ENCODE measurements around the gene PAX8. TPM values are rescaled to one million over a fixed set of nuclear protein-coding genes. Genes with fewer than 3 reads are reported as not detected.
"Not testable (repeated sequence)": the region's sequence is repeated elsewhere in the genome, so short reads cannot be mapped to it uniquely, and the experiment has no call there.

PAX8 gene
- total RNA-seq, result 1 to 10 TPM; 1.0 to 1.8 (median 1.3) TPM
- total RNA-seq (2013), result 0.53 TPM
- total RNA-seq, result 0.06 to 2.1 (median 1.0) reads per million in 29 experiments

- Histone ChIP-seq H3K4me1 (ENCODE audit: control insufficient read depth in 1 of 2, extremely low read depth in 1 of 2, insufficient read depth in 2 of 2, low read length in 2 of 2) (peaks cover 5 to 28% of the 10 kb centered on the region in 2 experiments), H3K27me3 (replicated peaks in 1 of 2; ENCODE audit: control insufficient read depth in 2 of 2, extremely low read depth in 1 of 2, insufficient read depth in 2 of 2, low read length in 1 of 2) (peaks cover 15 to 51% of the 10 kb centered on the region in 2 experiments), H3K36me3 (ENCODE audit: control insufficient read depth in 2 of 2, extremely low read depth in 1 of 2, insufficient read depth in 1 of 2, low read length in 1 of 2) (no peaks in the 10 kb centered on the region), H3K9me3 (no peaks in the 10 kb centered on the region), H3K27ac (ENCODE audit: low read length) (no peak within 1 kb of the TSS), H3K4me3 (ENCODE audit: control insufficient read depth in 1 of 2, extremely low read depth in 1 of 2, low read length in 1 of 2) (peak within 1 kb of the TSS in 1 of 2 donors; percentile 33)
- ATAC-seq (replicated peaks in 1 of 4) (no peak), DNase-seq (no peak)
- Mint-ChIP-seq H3K9me3 (no peaks in the 10 kb centered on the region), H3K27ac (no peak within 1 kb of the TSS), H3K4me3 (peak within 1 kb of the TSS in 1 of 3 donors; percentile 70), H3K27me3 (peaks cover 31 to 54% of the 10 kb centered on the region in 2 donors), H3K4me1 (peaks cover 20 to 34% (median 23%) of the 10 kb centered on the region in 3 donors), H3K36me3 (no peaks in the 10 kb centered on the region)
- 85% methylated on average over 18 of the region's 18 CpGs for WGBS (ENCODE audit: insufficient coverage)
- ChIA-PET CTCF (no interaction called here), POLR2A (no interaction called here)
These were observed at the start of gene PAX8 for GRCh38 chr2:113278742-113279139. Gene PAX8, minus strand, starts transcription at chr2:113278921. Its CDS starts 527 bp downstream, at chr2:113278394.

DNA sequence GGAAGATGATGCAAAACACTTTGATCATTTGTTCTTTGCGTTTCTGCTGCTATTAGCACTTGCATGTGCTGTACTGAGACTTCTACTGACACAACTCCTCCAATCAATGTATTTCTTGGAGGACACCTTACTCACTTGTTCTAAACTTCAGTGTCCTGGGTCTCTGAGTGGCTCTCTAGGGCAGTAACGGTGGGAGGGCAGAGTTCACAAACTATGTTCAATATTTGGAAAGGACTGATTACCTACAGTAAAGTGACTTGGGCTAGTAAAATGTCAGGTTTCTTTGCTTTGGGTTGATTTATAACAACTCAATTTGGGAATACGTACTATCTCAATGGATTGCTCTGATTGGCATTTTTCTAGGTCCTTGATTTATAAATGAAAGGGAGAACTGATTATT, 49.3 kb upstream of the PAX8 start:
- Mint-ChIP-seq H3K36me3 (no peaks in the 10 kb centered on the region), H3K27ac (no peak overlapping the region), H3K4me3 (no peak overlapping the region), H3K4me1 (peaks cover 12 to 17% (median 13%) of the 10 kb centered on the region in 3 donors), H3K27me3 (peaks cover 0 to 15% of the 10 kb centered on the region in 2 donors), H3K9me3 (no peaks in the 10 kb centered on the region)
- Histone ChIP-seq H3K4me1 (ENCODE audit: control insufficient read depth in 1 of 2, extremely low read depth in 1 of 2, insufficient read depth in 2 of 2, low read length in 2 of 2) (peaks cover 0 to 13% of the 10 kb centered on the region in 2 experiments), H3K27ac (ENCODE audit: low read length) (no peak overlapping the region), H3K36me3 (ENCODE audit: control insufficient read depth in 2 of 2, extremely low read depth in 1 of 2, insufficient read depth in 1 of 2, low read length in 1 of 2) (no peaks in the 10 kb centered on the region), H3K27me3 (replicated peaks in 1 of 2; ENCODE audit: control insufficient read depth in 2 of 2, extremely low read depth in 1 of 2, insufficient read depth in 2 of 2, low read length in 1 of 2) (peaks cover 0 to 14% of the 10 kb centered on the region in 2 experiments), H3K9me3 (no peaks in the 10 kb centered on the region), H3K4me3 (ENCODE audit: control insufficient read depth in 1 of 2, extremely low read depth in 1 of 2, low read length in 1 of 2) (no peak overlapping the region)
- ChIA-PET POLR2A (no interaction called here), CTCF (no interaction called here)
- WGBS (ENCODE audit: insufficient coverage), result no CpG with 5 or more reads among the region's 3 CpGs
- DNase-seq, result no peak
- ATAC-seq (replicated peaks in 1 of 4), result no peak

DNA sequence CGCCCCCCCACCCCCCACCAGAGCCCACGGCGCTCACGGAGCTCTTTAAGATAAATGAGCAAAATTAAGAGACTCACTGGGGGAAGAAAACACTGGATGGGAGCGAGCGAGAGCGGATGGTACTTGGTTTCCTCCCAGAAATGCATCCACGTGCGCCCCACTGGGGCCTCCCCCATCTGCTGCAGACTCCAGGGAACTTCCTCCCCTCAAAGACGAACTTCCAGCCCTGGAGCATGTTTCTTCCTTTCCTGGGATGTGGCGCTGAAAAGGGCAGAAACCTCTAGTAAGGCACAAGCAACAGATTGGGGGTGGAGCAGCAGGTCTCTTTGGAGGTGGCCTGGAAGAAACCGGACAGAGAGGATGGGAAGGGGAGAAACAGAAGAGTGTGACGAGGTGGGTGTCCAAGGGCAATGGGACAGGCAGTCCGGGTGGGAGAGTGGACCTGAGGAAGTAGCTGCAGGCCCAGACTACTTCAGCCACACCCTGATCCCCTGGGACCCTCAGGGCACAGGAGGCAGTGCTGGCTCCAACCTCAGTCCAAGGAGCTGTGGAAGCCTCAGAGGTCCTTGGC, 46.5 kb upstream of the PAX8 start:
- H3K36me3 Mint-ChIP-seq; H3K27ac ChIP-seq (ENCODE audit: low read length); H3K9me3 ChIP-seq; H3K9me3 Mint-ChIP-seq; H3K36me3 ChIP-seq (ENCODE audit: control insufficient read depth in 2 of 2, extremely low read depth in 1 of 2, insufficient read depth in 1 of 2, low read length in 1 of 2); POLR2A ChIA-PET: not testable (repeated sequence)
- peaks cover 12 to 17% (median 13%) of the 10 kb centered on the region in 3 donors for H3K4me1 Mint-ChIP-seq
- DNase-seq (peak in 1 of 35 experiments; percentile 1), ATAC-seq (replicated peaks in 1 of 4) (peak in 3 of 4 experiments; percentile 41 to 56 (median 44))
- CTCF ChIA-PET, result interaction anchor here (0.6 to 0.7 kb wide), 2 partner anchors 38 to 428 kb away, joined by 3 to 4 read pairs; no protein-coding TSS in a partner anchor
- peak overlapping the region; percentile 63 to 85 (median 66) for H3K4me3 Mint-ChIP-seq
- Histone ChIP-seq H3K27me3 (replicated peaks in 1 of 2; ENCODE audit: control insufficient read depth in 2 of 2, extremely low read depth in 1 of 2, insufficient read depth in 2 of 2, low read length in 1 of 2) (peaks cover 0 to 17% of the 10 kb centered on the region in 2 experiments), H3K4me3 (ENCODE audit: control insufficient read depth in 1 of 2, extremely low read depth in 1 of 2, low read length in 1 of 2) (peak overlapping the region in 1 of 2 donors; percentile 23), H3K4me1 (ENCODE audit: control insufficient read depth in 1 of 2, extremely low read depth in 1 of 2, insufficient read depth in 2 of 2, low read length in 2 of 2) (peaks cover 0 to 13% of the 10 kb centered on the region in 2 experiments)
- peaks cover 9 to 17% of the 10 kb centered on the region in 2 donors for H3K27me3 Mint-ChIP-seq
- 61% methylated on average over 2 of the region's 14 CpGs for WGBS (ENCODE audit: insufficient coverage)
- peak overlapping the region in 1 of 2 donors; percentile 45 for H3K27ac Mint-ChIP-seq

DNA sequence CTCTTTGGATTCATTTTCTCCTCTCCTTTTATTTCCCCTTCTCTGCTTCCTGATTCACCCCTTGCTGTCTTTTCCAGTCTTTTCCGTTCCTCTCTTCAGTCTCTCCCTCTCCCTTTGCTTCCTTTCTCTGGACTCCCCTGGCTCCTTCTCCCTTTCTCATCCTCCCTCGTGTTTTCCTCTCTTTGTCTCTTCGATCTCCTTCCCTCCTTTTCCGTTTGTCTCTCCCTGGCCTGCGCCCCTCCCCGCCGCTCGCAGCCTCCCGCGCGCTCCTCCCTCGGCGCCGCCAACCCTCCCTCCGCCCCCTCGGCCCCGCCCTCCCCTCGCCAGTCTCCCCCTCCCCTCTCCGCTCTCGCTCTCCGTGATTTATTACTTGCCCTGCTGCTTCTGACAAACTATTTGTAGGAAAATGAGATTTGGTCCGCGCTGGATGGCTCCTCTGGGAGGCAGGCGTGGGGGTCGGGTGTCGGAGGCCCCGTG, 46.0 kb upstream of the PAX8 start:
- H3K27ac ChIP-seq (ENCODE audit: low read length), result no peak overlapping the region
- peak overlapping the region; percentile 53 to 85 (median 62) for H3K4me3 Mint-ChIP-seq
- H3K36me3 Mint-ChIP-seq, result no peaks in the 10 kb centered on the region
- POLR2A ChIA-PET, result no interaction called here
- peaks cover 9 to 17% of the 10 kb centered on the region in 2 donors for H3K27me3 Mint-ChIP-seq
- H3K27me3 ChIP-seq (replicated peaks in 1 of 2; ENCODE audit: control insufficient read depth in 2 of 2, extremely low read depth in 1 of 2, insufficient read depth in 2 of 2, low read length in 1 of 2), result peaks cover 0 to 19% of the 10 kb centered on the region in 2 experiments
- H3K4me1 Mint-ChIP-seq, result peaks cover 12 to 17% (median 13%) of the 10 kb centered on the region in 3 donors
- H3K9me3 ChIP-seq, result no peaks in the 10 kb centered on the region
- peak overlapping the region in 1 of 2 donors; percentile 23 for H3K4me3 ChIP-seq (ENCODE audit: control insufficient read depth in 1 of 2, extremely low read depth in 1 of 2, low read length in 1 of 2)
- H3K36me3 ChIP-seq (ENCODE audit: control insufficient read depth in 2 of 2, extremely low read depth in 1 of 2, insufficient read depth in 1 of 2, low read length in 1 of 2), result no peaks in the 10 kb centered on the region
- WGBS (ENCODE audit: insufficient coverage), result 0% methylated on average over 2 of the region's 27 CpGs
- H3K9me3 Mint-ChIP-seq, result no peaks in the 10 kb centered on the region
- peak; percentile 79 to 86 (median 82) for ATAC-seq (replicated peaks in 1 of 4)
- H3K27ac Mint-ChIP-seq, result peak overlapping the region in 1 of 2 donors; percentile 13
- peak in 30 of 35 experiments; percentile 5 to 56 (median 21) for DNase-seq
- CTCF ChIA-PET, result interaction anchor here (0.6 to 0.7 kb wide), 2 partner anchors 37 to 428 kb away, joined by 3 to 4 read pairs; no protein-coding TSS in a partner anchor
- peaks cover 0 to 13% of the 10 kb centered on the region in 2 experiments for H3K4me1 ChIP-seq (ENCODE audit: control insufficient read depth in 1 of 2, extremely low read depth in 1 of 2, insufficient read depth in 2 of 2, low read length in 2 of 2)

- H3K27ac Mint-ChIP-seq; H3K9me3 ChIP-seq; H3K27ac ChIP-seq (ENCODE audit: low read length); CTCF ChIA-PET; ATAC-seq (replicated peaks in 1 of 4); DNase-seq; H3K36me3 Mint-ChIP-seq; POLR2A ChIA-PET; H3K4me3 Mint-ChIP-seq; H3K9me3 Mint-ChIP-seq; H3K36me3 ChIP-seq (ENCODE audit: control insufficient read depth in 2 of 2, extremely low read depth in 1 of 2, insufficient read depth in 1 of 2, low read length in 1 of 2); H3K4me3 ChIP-seq (ENCODE audit: control insufficient read depth in 1 of 2, extremely low read depth in 1 of 2, low read length in 1 of 2): not testable (repeated sequence)
- 76% methylated on average over 5 of the region's 5 CpGs for WGBS (ENCODE audit: insufficient coverage)
- H3K4me1 Mint-ChIP-seq, result peaks cover 12 to 17% (median 13%) of the 10 kb centered on the region in 3 donors
- H3K27me3 ChIP-seq (replicated peaks in 1 of 2; ENCODE audit: control insufficient read depth in 2 of 2, extremely low read depth in 1 of 2, insufficient read depth in 2 of 2, low read length in 1 of 2), result peaks cover 0 to 16% of the 10 kb centered on the region in 2 experiments
- H3K4me1 ChIP-seq (ENCODE audit: control insufficient read depth in 1 of 2, extremely low read depth in 1 of 2, insufficient read depth in 2 of 2, low read length in 2 of 2), result peaks cover 0 to 13% of the 10 kb centered on the region in 2 experiments
- peaks cover 9 to 18% of the 10 kb centered on the region in 2 donors for H3K27me3 Mint-ChIP-seq
These were observed 44.4 kb upstream of the PAX8 start for GRCh38 chr2:113323129-113323528.

DNA sequence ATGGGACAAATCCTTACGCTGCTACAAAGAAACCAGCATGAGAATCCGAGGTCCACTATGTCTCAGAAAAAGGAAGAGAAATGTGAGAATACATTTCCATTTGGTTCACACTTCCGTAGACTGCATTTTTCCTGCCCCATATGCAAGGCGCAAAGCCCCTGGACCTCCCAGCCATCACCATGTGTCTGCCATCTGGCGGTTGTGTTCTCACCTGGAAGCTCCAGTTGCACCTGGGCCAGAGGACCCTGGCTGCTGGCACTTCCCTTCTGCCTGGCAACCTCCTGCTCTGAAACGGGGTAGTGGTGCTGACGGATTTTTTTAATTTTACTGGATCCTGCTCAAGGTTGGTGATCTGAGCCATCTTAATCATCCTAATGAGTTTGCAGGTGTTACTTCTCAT, 41.4 kb upstream of the PAX8 start:
- H3K9me3 ChIP-seq; DNase-seq; H3K4me1 ChIP-seq (ENCODE audit: control insufficient read depth in 1 of 2, extremely low read depth in 1 of 2, insufficient read depth in 2 of 2, low read length in 2 of 2); ATAC-seq (replicated peaks in 1 of 4); H3K27ac ChIP-seq (ENCODE audit: low read length); CTCF ChIA-PET; H3K9me3 Mint-ChIP-seq; H3K4me3 Mint-ChIP-seq; H3K36me3 ChIP-seq (ENCODE audit: control insufficient read depth in 2 of 2, extremely low read depth in 1 of 2, insufficient read depth in 1 of 2, low read length in 1 of 2); H3K27ac Mint-ChIP-seq; H3K36me3 Mint-ChIP-seq; H3K4me3 ChIP-seq (ENCODE audit: control insufficient read depth in 1 of 2, extremely low read depth in 1 of 2, low read length in 1 of 2); POLR2A ChIA-PET: not testable (repeated sequence)
- Mint-ChIP-seq H3K4me1 (peaks cover 4 to 10% (median 7%) of the 10 kb centered on the region in 3 donors), H3K27me3 (peaks cover 13 to 24% of the 10 kb centered on the region in 2 donors)
- WGBS (ENCODE audit: insufficient coverage), result 77% methylated on average over 6 of the region's 7 CpGs
- H3K27me3 ChIP-seq (replicated peaks in 1 of 2; ENCODE audit: control insufficient read depth in 2 of 2, extremely low read depth in 1 of 2, insufficient read depth in 2 of 2, low read length in 1 of 2), result peaks cover 0 to 10% of the 10 kb centered on the region in 2 experiments
